Astrocyte (in vitro differentiated cells and primary cell): ENCODE measurements around the gene MRGPRF. TPM values are rescaled to one million over a fixed set of nuclear protein-coding genes. Genes with fewer than 3 reads are reported as not detected.

Experiments
- DNase-seq: peaks from one replicate; pipeline ENCODE4 v3.0.0-alpha.2; 2010; ENCODE audit warnings: low read depth
- FAIRE-seq: peaks from 2 replicates; lab custom pipeline; 2011; peaks lifted over from hg19 to GRCh38; lab: Jason Lieb, UNC
- H2AFZ ChIP-seq: 2 replicates; pipeline ENCODE4 v1.6.0; 2012; ENCODE audit warnings: low read depth, low read length, inconsistent platforms
- H3K27ac ChIP-seq: 2 replicates; pipeline ENCODE4 v1.5.1; 2011; ENCODE audit warnings: low read depth, low read length, inconsistent platforms
- H3K27me3 ChIP-seq: 2 replicates; pipeline ENCODE4 v1.6.0; 2011; ENCODE audit warnings: low read length, inconsistent platforms; ENCODE audit not compliant: insufficient read depth
- H3K36me3 ChIP-seq: 2 replicates; pipeline ENCODE4 v1.5.1; 2011; ENCODE audit warnings: low read length, inconsistent platforms; ENCODE audit not compliant: insufficient read depth
- H3K4me1 ChIP-seq: 2 replicates; pipeline ENCODE4 v1.5.1; 2011; ENCODE audit warnings: low read length, inconsistent platforms; ENCODE audit not compliant: insufficient read depth
- H3K4me2 ChIP-seq: 2 replicates; pipeline ENCODE4 v1.6.0; 2012; ENCODE audit warnings: low read length, inconsistent platforms
- H3K4me3 ChIP-seq: 2 replicates; pipeline ENCODE4 v1.5.1; 2011; ENCODE audit warnings: low read depth, mild to moderate bottlenecking, low read length, inconsistent platforms; ENCODE audit not compliant: insufficient read depth
- H3K79me2 ChIP-seq: 2 replicates; pipeline ENCODE4 v1.6.0; 2012; ENCODE audit warnings: mild to moderate bottlenecking, low read length, inconsistent platforms; ENCODE audit not compliant: insufficient read depth
- H3K9ac ChIP-seq: 2 replicates; pipeline ENCODE4 v1.6.0; 2012; ENCODE audit warnings: mild to moderate bottlenecking, low read length, inconsistent platforms
- H3K9me3 ChIP-seq: 2 replicates; pipeline ENCODE4 v1.5.1; 2012; ENCODE audit warnings: low read depth, mild to moderate bottlenecking, low read length, inconsistent platforms; ENCODE audit not compliant: insufficient read depth
- H4K20me1 ChIP-seq: 2 replicates; pipeline ENCODE4 v1.6.0; 2012; ENCODE audit warnings: low read length, inconsistent platforms; ENCODE audit not compliant: insufficient read depth
- H3K27ac Mint-ChIP-seq: one replicate; pipeline ENCODE4 v1.8.0; 2021; ENCODE audit warnings: mild to moderate bottlenecking, mixed read lengths; ENCODE audit not compliant: unreplicated experiment
- H3K27me3 Mint-ChIP-seq: one replicate; pipeline ENCODE4 v1.8.0; 2021; ENCODE audit warnings: low read depth, mixed read lengths; ENCODE audit not compliant: unreplicated experiment
- H3K36me3 Mint-ChIP-seq: one replicate; pipeline ENCODE4 v1.8.0; 2021; ENCODE audit warnings: low read depth, mixed read lengths; ENCODE audit not compliant: unreplicated experiment
- H3K4me1 Mint-ChIP-seq: one replicate; pipeline ENCODE4 v1.8.0; 2021; ENCODE audit warnings: low read depth, mixed read lengths; ENCODE audit not compliant: unreplicated experiment
- H3K4me3 Mint-ChIP-seq: one replicate; pipeline ENCODE4 v1.8.0; 2021; ENCODE audit warnings: mild to moderate bottlenecking, moderate library complexity, mixed read lengths; ENCODE audit not compliant: unreplicated experiment
- H3K9me3 Mint-ChIP-seq: one replicate; pipeline ENCODE4 v1.8.0; 2021; ENCODE audit warnings: mild to moderate bottlenecking, mixed read lengths; ENCODE audit not compliant: unreplicated experiment
- EZH2 ChIP-seq: IDR thresholded peaks from 2 replicates; pipeline ENCODE4 v1.6.1; 2012; ENCODE audit warnings: mild to moderate bottlenecking, low read length, inconsistent platforms; ENCODE audit not compliant: insufficient read depth
- total RNA-seq: library from RNA; stranded (reverse); gene quantifications from 2 replicates; pipeline ENCODE4 v1.2.1, GENCODE V29; 2021
- TF ChIP-seq, protein P1 (sequence below): IDR thresholded peaks from 2 replicates; pipeline ENCODE4 v1.5.1; 2011; ENCODE audit warnings: low read depth, mild to moderate bottlenecking, inconsistent platforms, low read length, moderate library complexity; ENCODE audit not compliant: insufficient read depth

Gene MRGPRF
- total RNA-seq, 1 donor from 2014 or later, result 4.1 TPM

DNA sequence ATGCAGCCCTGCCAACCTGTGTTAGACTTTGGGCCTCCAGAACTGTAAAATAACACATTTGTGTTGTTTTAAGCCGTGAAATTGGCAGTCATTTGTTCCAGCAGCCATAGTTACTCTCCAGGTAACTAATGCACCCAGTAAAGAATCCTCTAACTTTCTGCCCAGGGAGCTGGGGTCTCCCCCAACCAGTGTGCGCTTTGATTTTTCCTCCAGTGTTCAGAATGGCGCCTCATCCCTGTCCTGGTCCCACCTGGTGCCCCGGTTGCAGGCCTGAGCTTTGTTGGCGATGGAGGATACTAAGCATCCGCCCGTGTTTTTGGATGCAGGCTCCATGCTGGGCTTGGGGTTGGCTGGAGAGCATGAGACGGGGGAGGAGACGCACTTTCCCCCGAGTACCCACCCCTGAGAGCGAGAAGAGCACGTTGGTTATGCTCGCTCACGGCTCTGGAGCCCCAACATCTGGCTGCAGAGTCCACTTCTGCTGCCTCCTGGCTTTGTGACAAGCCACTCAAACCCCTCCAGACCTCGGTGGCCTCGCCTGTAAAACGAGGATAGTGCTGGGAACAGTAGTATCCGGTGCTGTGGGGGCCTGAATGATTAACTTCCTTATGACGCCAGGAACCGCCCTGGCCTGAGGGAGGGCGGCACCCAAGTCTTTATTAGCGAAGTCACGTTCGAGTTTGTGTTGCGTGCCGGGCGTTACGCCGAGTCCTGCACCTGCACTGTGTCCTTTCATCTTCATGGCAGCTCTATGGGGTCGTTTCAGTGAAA, 58.0 kb downstream of the MRGPRF start:
- no peak overlapping the region for H3K9ac ChIP-seq
- H3K27ac Mint-ChIP-seq, result no peak overlapping the region
- FAIRE-seq (no peak), DNase-seq (peak; percentile 21)
- no peaks in the 10 kb centered on the region for H3K9me3 ChIP-seq
- no peaks in the 10 kb centered on the region for H4K20me1 ChIP-seq
- no peaks in the 10 kb centered on the region for H3K79me2 ChIP-seq
- H3K36me3 Mint-ChIP-seq, result no peaks in the 10 kb centered on the region
- no peaks in the 10 kb centered on the region for H3K36me3 ChIP-seq
- peak overlapping the region; percentile 51 for H3K4me2 ChIP-seq
- peaks cover 6% of the 10 kb centered on the region for H3K4me1 ChIP-seq
- H3K4me3 ChIP-seq, result no peak overlapping the region
- no peaks in the 10 kb centered on the region for H3K4me1 Mint-ChIP-seq
- no peak overlapping the region for H3K27ac ChIP-seq
- TF ChIP-seq, protein P1, sequence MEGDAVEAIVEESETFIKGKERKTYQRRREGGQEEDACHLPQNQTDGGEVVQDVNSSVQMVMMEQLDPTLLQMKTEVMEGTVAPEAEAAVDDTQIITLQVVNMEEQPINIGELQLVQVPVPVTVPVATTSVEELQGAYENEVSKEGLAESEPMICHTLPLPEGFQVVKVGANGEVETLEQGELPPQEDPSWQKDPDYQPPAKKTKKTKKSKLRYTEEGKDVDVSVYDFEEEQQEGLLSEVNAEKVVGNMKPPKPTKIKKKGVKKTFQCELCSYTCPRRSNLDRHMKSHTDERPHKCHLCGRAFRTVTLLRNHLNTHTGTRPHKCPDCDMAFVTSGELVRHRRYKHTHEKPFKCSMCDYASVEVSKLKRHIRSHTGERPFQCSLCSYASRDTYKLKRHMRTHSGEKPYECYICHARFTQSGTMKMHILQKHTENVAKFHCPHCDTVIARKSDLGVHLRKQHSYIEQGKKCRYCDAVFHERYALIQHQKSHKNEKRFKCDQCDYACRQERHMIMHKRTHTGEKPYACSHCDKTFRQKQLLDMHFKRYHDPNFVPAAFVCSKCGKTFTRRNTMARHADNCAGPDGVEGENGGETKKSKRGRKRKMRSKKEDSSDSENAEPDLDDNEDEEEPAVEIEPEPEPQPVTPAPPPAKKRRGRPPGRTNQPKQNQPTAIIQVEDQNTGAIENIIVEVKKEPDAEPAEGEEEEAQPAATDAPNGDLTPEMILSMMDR, result no peak
- TF ChIP-seq EZH2, result no peak
- no peak overlapping the region for H3K4me3 Mint-ChIP-seq
- H3K27me3 Mint-ChIP-seq, result peaks cover 16% of the 10 kb centered on the region
- no peaks in the 10 kb centered on the region for H3K27me3 ChIP-seq
- no peaks in the 10 kb centered on the region for H3K9me3 Mint-ChIP-seq
- H2AFZ ChIP-seq, result peak overlapping the region; percentile 56

Other genes starting within 250 kb of the MRGPRF start
- gene CPT1A, start 171.3 kb downstream of the MRGPRF start, total RNA-seq, result 2.3 and 2.8 TPM in 2 replicates
- gene MRPL21, start 109.4 kb downstream of the MRGPRF start, total RNA-seq, result 67.4 and 69.1 TPM in 2 replicates
- 14.0 and 14.9 TPM in 2 replicates for gene IGHMBP2, start 109.4 kb downstream of the MRGPRF start, total RNA-seq
- not detected in 2 replicates for gene MRGPRD, start 32.3 kb downstream of the MRGPRF start, total RNA-seq
- 8.4 and 9.5 TPM in 2 replicates for gene TPCN2, start 35.7 kb upstream of the MRGPRF start, total RNA-seq
- not detected in 2 replicates for gene SMIM38, start 142.7 kb upstream of the MRGPRF start, total RNA-seq